Peyer's patch (tissue), 4 donors: ENCODE results near the gene UTP20. TPM values are rescaled to one million over a fixed set of nuclear protein-coding genes. Genes with fewer than 3 reads are reported as not detected.

ENCODE experiments used
- DNase-seq, 3 donors: peaks; one replicate each; pipeline ENCODE4 v3.0.0-alpha.2; 2017 to 2019
- H3K27ac ChIP-seq, 4 donors: fragments of 200-600 bp; sonication (generic); one replicate each; pipeline ENCODE4 v1.5.1; 2016 to 2019
- H3K27me3 ChIP-seq, 2 donors: fragments of 200-600 bp; sonication (generic); one replicate each; pipeline ENCODE4 v1.5.1; 2019
- H3K36me3 ChIP-seq, 3 donors: fragments of 200-600 bp; sonication (generic); one replicate each; pipeline ENCODE4 v1.5.1; 2016 to 2019
- H3K4me1 ChIP-seq, 4 donors: fragments of 200-600 bp; sonication (generic); one replicate each; pipeline ENCODE4 v1.5.1; 2016 to 2019
- H3K4me3 ChIP-seq, 4 donors: fragments of 200-600 bp; sonication (generic); 1 replicate in 3 of 4; 2 replicates in 1 of 4; pipeline ENCODE4 v1.5.1; 2016 to 2019; ENCODE audit warnings: mild to moderate bottlenecking in 1 of 4
- H3K9me3 ChIP-seq, 4 donors: fragments of 200-600 bp; sonication (generic); one replicate each; pipeline ENCODE4 v1.5.1; 2016 to 2019; ENCODE audit warnings: mild to moderate bottlenecking in 1 of 4
- POLR2A ChIP-seq, 2 donors: fragments of 450-650 bp; IDR thresholded peaks; one replicate each; pipeline ENCODE4 v1.5.1; 2017; ENCODE audit warnings: antibody characterized with exemption in 2 of 2, mild to moderate bottlenecking in 2 of 2, moderate library complexity in 2 of 2
- total RNA-seq, 4 donors: library from RNA; depleted of rRNA; stranded (reverse); fragments of >200 nt; gene quantifications; one replicate each; pipeline ENCODE4 v1.1.0, GENCODE V29; 2016
- TF ChIP-seq, protein P1 (sequence below), 6 experiments: fragments of 450-650 bp in 4 of 6; fragments of 200-600 bp in 2 of 6; sonication (generic) in 1 of 6; IDR thresholded peaks; one replicate each; pipeline ENCODE4 v1.5.1; 2017 to 2019; ENCODE audit warnings: antibody characterized with exemption in 6 of 6, mild to moderate bottlenecking in 3 of 6, moderate library complexity in 1 of 6

Gene UTP20
- total RNA-seq, 4 donors from 2014 or later: 3.7 to 14.9 (median 5.5) TPM

DNA sequence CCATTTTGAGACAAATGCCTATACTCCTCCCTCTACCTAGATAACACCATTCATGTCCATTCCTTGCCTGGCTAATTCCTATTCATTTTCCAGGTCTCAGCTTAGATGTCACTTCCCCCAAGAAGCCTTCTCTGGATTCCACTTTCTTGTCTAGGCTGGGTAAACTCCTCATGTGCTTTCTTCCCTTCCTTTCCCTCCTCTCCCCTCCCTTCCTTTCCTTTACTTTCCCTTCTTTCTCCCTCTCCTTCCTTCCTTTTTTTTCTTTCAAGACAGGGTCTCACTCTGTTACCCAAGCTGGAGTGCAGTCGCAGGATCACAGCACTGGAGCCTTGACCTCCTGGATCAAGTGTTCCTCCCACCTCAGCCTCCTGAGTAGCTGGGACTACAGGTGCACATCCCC is 3.5 kb upstream of the UTP20 start:
- no peak overlapping the region for H3K27ac ChIP-seq
- TF ChIP-seq POLR2A (IDR thresholded peaks at IDR 0.05): no peak
- TF ChIP-seq, protein P1, sequence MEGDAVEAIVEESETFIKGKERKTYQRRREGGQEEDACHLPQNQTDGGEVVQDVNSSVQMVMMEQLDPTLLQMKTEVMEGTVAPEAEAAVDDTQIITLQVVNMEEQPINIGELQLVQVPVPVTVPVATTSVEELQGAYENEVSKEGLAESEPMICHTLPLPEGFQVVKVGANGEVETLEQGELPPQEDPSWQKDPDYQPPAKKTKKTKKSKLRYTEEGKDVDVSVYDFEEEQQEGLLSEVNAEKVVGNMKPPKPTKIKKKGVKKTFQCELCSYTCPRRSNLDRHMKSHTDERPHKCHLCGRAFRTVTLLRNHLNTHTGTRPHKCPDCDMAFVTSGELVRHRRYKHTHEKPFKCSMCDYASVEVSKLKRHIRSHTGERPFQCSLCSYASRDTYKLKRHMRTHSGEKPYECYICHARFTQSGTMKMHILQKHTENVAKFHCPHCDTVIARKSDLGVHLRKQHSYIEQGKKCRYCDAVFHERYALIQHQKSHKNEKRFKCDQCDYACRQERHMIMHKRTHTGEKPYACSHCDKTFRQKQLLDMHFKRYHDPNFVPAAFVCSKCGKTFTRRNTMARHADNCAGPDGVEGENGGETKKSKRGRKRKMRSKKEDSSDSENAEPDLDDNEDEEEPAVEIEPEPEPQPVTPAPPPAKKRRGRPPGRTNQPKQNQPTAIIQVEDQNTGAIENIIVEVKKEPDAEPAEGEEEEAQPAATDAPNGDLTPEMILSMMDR (IDR thresholded peaks at IDR 0.05): no peak
- no peaks in the 10 kb centered on the region for H3K36me3 ChIP-seq
- no peak overlapping the region for H3K4me3 ChIP-seq
- H3K9me3 ChIP-seq: no peaks in the 10 kb centered on the region
- DNase-seq: no peak
- H3K4me1 ChIP-seq: peaks cover 0 to 6% (median 0%) of the 10 kb centered on the region in 4 donors
- H3K27me3 ChIP-seq: no peaks in the 10 kb centered on the region

DNA sequence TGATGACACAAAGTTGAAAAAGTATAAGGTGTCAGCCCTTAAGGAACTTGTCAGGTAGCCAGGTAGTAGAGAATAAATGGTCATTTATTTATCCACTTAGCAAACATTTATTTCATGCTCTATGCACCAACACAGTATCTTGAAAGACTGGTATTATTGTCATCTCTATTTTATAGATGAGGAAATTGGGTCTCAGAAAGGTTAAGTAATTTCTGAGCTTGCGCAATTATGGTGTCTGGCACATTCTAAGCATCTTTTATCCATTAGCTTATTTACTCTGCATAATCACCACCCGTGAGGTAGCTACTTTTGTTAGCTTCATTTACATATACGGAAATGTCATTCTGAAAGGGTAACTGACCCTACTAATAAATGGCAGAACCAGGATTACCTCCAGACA is 2.5 kb upstream of the UTP20 start:
- TF ChIP-seq, protein P1 (IDR thresholded peaks at IDR 0.05): no peak
- no peak for TF ChIP-seq POLR2A (IDR thresholded peaks at IDR 0.05)

DNA sequence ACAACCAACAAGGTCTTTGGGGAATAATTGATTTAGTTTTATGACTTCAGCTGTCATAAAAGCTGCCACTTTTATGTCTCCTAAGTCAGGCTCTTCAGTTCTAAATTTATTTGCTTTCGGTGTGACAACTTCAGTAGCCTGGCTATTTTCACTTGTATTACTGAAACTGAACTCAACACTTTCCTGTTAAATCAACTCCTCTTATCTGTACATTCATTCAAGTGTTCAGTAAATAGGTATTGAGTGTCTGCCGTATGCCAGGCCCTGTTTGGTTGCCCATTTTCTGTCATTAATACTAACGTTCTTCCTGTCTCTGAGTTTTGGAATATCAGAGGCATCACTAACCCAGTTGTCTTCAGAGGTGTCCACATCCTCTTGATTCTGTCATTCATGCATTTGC is 7.5 kb downstream of the UTP20 start:
- no peaks in the 10 kb centered on the region for H3K27me3 ChIP-seq
- H3K4me3 ChIP-seq: no peak overlapping the region
- H3K9me3 ChIP-seq: no peaks in the 10 kb centered on the region
- H3K36me3 ChIP-seq: peaks cover 0 to 62% (median 0%) of the 10 kb centered on the region in 3 donors
- no peak for DNase-seq
- no peak for TF ChIP-seq POLR2A (IDR thresholded peaks at IDR 0.05)
- TF ChIP-seq, protein P1 (IDR thresholded peaks at IDR 0.05): no peak
- no peak overlapping the region for H3K27ac ChIP-seq
- H3K4me1 ChIP-seq: no peaks in the 10 kb centered on the region

More for the DNA sequence above, 2.5 kb upstream of the UTP20 start:
- Histone ChIP-seq H3K27me3 (no peaks in the 10 kb centered on the region), H3K9me3 (no peaks in the 10 kb centered on the region), H3K4me1 (peaks cover 0 to 6% (median 0%) of the 10 kb centered on the region in 4 donors), H3K4me3 (no peak overlapping the region), H3K36me3 (no peaks in the 10 kb centered on the region), H3K27ac (no peak overlapping the region)
- DNase-seq: no peak

DNA sequence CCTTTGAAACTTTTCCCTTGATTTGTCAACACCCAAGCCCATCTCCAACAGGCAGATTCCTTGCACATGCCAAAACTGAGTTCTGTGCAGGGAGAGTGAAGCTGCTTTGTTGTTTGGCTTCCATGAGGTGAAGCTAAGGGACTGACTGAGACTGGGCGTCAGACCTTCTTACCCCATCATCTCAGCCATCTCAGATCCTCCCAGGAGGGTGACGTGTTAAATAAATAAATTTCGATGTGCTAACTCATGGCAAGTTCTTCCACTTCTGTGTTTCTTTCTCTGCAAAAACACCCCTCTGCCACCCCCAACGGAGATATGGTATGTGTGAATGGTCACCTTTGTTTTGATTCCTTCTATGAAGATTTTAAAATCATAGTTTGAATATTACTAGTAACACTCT is 17.8 kb downstream of the UTP20 start:
- DNase-seq: no peak
- Histone ChIP-seq H3K4me1 (no peaks in the 10 kb centered on the region), H3K4me3 (no peak overlapping the region), H3K27ac (no peak overlapping the region), H3K9me3 (no peaks in the 10 kb centered on the region), H3K36me3 (peaks cover 0 to 75% (median 0%) of the 10 kb centered on the region in 3 donors), H3K27me3 (no peaks in the 10 kb centered on the region)
- no peak for TF ChIP-seq POLR2A (IDR thresholded peaks at IDR 0.05)
- TF ChIP-seq, protein P1 (IDR thresholded peaks at IDR 0.05): no peak

DNA sequence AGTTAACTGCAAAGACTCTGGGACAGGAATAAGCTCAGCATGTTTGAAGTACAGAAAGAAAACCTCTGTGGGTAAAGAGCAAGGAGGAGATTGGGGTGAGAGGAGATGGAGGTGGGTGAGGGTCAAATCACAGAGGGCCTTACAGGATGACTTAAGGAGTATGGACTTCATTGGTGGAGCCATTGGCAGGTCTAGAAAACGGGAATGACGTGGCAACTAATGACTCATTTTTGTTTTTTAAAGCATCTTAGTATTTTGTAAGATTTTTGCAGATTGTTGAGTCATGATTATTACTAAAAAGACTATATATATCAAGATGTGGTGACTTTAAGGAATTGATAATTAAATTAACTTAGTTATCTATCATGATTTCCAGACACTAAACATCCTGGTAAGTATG is 18.5 kb downstream of the UTP20 start:
- H3K36me3 ChIP-seq: peaks cover 0 to 77% (median 0%) of the 10 kb centered on the region in 3 donors
- no peak for DNase-seq
- no peaks in the 10 kb centered on the region for H3K9me3 ChIP-seq
- no peaks in the 10 kb centered on the region for H3K4me1 ChIP-seq
- TF ChIP-seq, protein P1 (IDR thresholded peaks at IDR 0.05): no peak
- no peak for TF ChIP-seq POLR2A (IDR thresholded peaks at IDR 0.05)
- no peak overlapping the region for H3K4me3 ChIP-seq
- no peaks in the 10 kb centered on the region for H3K27me3 ChIP-seq
- no peak overlapping the region for H3K27ac ChIP-seq

DNA sequence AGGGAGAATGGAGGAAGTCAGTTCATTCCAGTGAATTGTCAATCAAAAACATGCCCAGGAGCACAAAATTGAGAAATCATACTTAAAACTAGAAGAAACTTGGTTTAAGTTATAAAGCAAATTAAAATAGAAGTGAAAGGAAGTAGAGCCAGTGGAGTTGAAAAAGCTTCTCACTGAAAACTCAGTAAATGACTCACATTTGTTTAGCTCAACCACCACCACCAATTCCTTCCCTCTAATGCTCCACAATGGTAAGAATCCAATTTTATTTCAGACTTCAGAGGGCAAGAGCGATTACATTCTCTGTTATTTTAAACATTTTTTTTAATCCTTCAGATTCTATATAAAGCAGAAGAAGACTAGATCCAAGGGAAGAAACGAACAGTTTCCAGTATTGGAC is 19.4 kb downstream of the UTP20 start:
- Histone ChIP-seq H3K27me3 (no peaks in the 10 kb centered on the region), H3K4me1 (no peaks in the 10 kb centered on the region), H3K27ac (no peak overlapping the region), H3K36me3 (peaks cover 0 to 78% (median 0%) of the 10 kb centered on the region in 3 donors), H3K9me3 (no peaks in the 10 kb centered on the region), H3K4me3 (no peak overlapping the region)
- no peak for DNase-seq
- TF ChIP-seq, protein P1 (IDR thresholded peaks at IDR 0.05): no peak
- no peak for TF ChIP-seq POLR2A (IDR thresholded peaks at IDR 0.05)
